Stimulated activated CD4-positive, alpha-beta T cell treated with anti-CD3 and anti-CD28 coated beads, Interleukin-2, amount 100 ng/mL, for 24 hours (primary cell): ENCODE data around the gene DNPH1.

ENCODE experiments used
- DNase-seq, 2 donors: peaks; one replicate each; pipeline ENCODE4 v3.0.0-alpha.2; 2020

The DNPH1 gene

GRCh38 chr6:43207286-43207685 lies 22.0 kb downstream of the DNPH1 start:
- no peak for DNase-seq

DNA sequence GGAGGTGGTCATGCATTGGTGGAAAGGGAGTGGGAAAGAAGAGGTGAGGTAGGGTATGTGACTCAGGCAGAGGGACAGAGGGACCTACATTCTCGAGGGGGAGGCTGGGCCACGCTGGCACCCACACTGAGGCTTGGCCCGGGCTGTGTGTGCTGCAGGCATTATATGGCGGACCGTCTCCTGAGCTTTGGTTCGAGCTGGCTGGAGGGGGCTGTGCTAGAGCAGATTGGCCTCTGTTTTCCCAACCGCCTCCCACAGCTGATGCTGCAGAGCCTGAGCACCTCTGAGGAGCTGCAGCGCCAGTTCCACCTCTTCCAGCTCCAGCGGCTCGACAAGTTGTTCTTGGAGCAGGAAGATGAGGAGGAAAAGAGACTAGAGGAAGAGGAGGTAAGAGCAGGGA lies 23.4 kb downstream of the DNPH1 start:
- no peak for DNase-seq

DNA sequence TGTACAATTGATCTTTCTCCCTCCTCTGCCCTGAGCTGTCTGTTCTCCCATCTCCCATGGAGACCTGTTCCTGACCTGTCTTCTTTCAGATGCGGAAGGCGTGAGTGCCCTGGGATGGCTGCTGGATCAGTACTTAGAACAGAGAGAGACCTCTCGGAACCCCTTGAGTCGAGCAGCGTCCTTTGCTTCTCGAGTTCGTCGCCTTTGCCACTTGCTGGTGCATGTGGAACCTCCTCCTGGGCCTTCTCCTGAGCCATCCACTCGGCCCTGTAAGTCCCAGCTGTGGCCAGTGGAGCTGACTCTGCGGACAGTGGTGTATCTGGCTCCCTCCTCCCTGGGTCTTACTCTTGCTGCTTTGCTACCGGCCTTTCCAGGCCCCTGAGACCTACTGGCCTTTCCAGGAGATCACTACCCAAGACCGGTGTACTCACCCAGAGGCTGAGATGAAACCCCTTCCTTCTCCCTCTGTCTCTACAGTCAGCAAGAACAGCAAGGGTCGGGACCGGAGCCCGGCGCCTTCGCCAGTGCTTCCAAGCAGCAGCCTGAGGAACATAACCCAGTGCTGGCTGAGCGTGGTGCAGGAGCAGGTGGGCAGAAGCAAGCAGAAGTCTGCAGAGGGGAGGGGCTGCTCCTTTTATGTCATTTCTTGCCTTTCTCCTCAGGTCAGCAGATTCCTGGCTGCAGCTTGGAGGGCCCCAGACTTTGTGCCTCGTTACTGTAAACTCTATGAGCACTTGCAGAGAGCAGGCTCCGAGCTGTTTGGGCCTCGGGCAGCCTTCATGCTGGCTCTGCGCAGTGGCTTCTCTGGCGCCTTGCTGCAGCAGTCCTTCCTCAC lies 24.8 kb downstream of the DNPH1 start:
- DNase-seq: no peak

DNA sequence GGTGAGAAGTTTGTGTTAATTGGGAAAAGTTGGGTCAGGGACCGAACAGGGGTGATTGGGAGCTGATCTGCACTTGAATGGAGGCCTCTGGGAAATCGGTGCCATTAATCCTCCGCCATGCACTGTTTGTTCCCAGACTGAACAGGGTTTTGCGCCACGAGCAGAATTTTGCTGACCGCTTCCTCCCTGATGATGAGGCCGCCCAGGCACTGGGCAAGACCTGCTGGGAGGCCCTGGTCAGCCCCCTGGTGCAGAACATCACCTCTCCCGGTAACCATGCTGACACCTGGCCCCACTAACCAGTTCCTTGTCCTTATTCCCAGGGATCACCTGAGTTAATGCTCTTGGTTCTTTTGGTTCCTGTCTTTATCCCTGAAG lies 25.6 kb downstream of the DNPH1 start:
- no peak for DNase-seq

DNA sequence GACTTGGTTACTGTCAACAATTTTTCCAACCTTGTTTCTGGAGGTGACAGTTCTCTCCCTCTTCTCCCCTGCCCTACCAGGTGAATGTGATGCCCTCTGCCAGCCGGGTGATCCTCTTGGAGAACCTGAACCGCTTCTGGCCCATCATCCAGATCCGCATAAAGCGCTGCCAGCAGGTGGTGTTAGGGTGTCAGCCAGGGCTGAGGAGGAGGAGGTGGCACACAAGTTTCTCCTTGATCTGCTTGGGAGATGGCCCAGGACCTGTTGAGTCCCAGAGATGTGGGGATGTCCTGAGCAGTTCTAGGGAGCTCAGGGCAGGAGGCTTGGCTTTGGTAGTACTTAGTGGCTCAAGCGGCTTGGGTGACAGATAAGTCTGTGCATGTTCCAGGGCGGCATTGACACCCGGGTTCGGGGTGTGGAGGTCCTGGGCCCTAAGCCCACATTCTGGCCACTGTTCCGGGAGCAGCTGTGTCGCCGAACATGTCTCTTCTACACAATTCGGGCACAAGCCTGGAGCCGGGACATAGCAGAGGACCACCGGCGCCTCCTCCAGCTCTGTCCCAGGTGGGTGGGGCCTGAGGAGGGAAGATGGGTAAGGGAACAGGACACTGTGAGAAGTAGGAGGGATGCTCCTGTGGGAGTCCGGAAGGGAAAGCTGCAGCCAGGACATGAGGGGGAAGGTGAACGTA lies 26.1 kb downstream of the DNPH1 start:
- no peak for DNase-seq

DNA sequence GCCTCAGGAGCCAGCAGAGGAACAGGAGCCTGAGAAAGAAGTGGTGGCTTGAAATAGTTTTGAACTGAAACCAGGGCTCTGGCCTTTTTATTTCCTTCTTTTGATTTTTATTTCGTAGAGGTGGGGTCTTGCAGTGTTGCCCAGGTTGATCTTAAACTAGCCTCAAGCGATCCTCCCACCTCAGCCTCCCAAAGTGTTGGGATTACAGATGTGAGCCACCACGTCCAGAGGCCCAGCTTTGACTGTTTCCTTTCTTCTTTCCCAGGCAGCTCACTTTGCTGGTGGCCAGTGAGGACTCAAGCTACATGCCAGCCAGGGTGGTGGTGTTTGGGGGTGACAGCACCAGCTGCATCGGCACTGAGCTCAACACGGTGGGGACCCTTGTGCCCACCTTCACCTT lies 26.8 kb downstream of the DNPH1 start:
- no peak for DNase-seq

DNA sequence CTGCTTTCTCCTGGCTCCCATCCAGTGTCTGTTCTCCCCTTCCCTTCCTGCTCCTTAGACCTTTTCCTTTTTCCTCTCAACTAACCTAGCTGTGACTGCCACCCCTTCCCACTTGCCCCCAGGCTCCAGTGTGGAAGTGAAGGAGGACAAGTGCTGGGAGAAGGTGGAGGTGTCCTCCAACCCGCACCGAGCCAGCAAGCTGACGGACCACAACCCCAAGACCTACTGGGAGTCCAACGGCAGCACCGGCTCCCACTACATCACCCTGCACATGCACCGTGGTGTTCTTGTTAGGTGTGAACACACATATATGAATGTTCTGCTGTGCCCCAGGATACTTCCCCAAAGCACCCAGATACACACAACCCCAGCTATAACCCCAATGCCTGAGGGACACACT lies 28.7 kb downstream of the DNPH1 start:
- no peak for DNase-seq

DNA sequence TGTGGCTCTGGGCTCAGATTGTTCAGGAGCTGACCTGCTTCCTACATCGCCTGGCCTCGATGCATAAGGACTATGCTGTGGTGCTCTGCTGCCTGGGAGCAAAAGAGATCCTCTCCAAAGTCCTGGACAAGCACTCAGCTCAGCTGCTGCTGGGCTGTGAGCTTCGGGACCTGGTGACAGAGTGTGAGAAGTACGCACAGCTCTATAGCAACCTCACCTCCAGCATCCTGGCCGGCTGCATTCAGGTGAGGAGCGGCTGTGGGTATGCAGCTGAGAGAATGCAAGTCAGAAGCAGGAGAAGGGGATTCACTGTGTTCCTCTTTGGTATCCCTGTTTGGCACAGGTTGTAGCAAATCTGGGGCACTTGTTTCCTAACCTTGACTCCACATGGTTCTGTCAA lies 29.4 kb downstream of the DNPH1 start:
- DNase-seq: no peak

- DNase-seq: no peak
Observed at GRCh38 chr6:43196337-43196736, 32.9 kb downstream of the DNPH1 start.

- DNase-seq: no peak
Observed at GRCh38 chr6:43193929-43194328, 35.4 kb downstream of the DNPH1 start.

- DNase-seq: no peak
Observed at GRCh38 chr6:43192911-43193310, 36.4 kb downstream of the DNPH1 start.

DNA sequence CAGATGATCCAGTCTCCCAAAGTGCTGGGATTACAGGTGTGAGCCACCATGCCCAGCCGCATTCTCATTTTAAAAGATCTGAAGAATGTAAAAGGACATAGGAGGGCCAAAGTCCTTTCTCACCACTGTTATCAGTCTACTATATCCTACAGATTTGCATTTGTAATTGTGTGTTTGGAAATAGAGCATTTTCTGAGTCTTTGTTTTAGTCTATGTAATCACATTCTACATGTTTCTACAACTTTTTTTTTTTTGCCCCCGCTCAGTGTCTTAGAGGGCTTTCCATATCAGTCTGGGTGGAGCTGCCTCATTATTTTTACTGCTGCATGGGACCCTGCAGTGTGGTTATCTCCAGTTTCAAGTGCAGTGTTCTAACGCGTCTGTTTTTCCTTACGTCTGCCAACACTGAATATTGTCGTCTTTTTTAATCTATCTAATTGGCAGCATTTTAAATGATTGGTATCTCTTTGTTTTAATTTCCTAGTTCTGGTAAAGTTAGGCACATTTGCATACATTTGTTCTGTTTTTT lies 39.4 kb downstream of the DNPH1 start:
- DNase-seq: no peak

DNA sequence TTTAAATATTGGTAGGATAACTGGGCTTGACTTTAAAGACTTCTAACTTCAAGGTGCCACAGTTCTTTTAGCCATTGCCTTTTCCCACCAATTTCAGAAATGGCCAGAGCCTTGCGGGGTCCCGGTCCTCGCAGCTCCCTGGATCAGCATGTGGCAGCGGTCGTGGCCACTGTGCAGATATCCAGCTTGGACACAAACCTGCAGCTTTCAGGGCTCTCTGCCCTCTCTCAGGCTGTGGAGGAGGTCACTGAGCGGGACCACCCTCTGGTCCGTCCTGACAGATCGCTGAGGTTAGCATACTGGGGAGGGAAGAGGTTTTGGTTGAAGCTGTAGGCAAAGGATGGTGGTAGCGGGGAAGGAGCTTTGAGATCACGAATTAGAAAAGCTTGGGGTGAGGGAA lies 40.9 kb downstream of the DNPH1 start:
- no peak for DNase-seq

DNA sequence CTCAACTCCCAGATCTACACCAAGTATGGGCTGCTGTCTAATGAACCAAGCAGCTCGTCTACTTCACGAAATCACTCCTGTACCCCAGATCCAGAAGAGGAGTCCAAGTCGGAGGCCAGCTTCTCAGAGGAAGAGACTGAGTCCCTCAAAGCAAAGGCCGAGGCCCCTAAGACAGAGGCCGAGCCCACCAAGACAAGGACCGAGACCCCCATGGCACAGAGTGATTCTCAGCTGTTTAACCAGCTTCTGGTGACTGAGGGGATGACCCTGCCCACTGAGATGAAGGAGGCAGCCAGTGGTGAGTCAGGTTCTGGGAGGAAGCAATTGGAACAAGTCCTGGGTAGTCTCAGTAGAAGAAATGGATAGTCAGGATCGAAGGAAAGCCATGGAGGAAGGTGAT lies 41.5 kb downstream of the DNPH1 start:
- DNase-seq: no peak

- no peak for DNase-seq
Observed at GRCh38 chr6:43186706-43187105, 42.6 kb downstream of the DNPH1 start.

DNA sequence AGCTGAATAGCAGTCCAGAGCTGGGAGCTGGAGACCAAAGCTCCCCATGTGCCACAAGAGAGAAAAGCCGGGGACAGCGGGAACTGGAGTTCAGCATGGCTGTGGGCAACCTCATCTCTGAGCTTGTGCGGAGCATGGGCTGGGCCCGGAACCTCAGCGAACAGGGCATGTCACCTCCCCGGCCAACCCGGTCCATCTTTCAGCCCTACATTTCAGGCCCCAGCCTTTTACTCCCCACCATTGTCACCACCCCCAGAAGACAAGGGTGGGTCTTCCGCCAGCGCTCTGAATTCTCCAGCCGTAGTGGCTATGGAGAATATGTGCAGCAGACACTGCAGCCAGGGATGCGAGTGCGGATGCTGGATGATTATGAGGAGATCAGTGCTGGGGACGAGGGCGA lies 43.3 kb downstream of the DNPH1 start:
- DNase-seq: no peak

- DNase-seq: no peak
Observed at GRCh38 chr6:43185391-43185985, 43.8 kb downstream of the DNPH1 start.

DNA sequence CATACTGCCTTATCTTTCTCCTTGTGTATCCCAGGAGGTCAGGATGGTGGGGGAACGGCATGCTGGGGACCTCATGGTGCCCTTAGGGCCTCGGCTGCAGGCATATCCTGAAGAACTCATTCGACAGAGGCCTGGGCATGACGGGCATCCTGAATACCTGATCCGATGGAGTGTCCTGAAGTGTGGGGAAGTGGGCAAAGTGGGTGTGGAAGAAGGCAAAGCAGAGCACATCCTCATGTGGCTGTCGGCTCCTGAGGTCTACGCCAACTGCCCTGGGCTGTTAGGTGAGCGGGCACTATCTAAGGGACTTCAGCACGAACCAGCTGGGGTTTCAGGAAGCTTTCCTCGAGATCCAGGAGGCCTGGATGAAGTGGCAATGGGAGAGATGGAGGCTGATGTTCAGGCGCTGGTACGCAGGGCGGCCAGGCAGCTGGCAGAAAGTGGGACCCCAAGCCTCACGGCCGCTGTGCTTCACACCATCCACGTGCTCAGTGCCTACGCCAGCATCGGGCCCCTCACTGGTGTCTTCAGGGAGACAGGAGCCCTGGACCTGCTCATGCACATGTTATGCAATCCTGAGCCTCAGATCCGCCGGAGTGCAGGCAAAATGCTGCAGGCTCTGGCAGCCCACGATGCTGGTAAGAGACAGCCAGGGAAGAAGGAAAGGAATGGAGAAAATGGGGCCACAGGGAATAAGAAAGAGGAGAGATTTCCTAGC lies 44.9 kb downstream of the DNPH1 start:
- DNase-seq: no peak

GRCh38 chr6:43183441-43183840 lies 45.8 kb downstream of the DNPH1 start:
- DNase-seq: no peak

GRCh38 chr6:43181942-43182860 lies 47.1 kb downstream of the DNPH1 start, which contains the start of gene CUL9:
CUL9 (plus strand) TSS chr6:43182196; CDS start chr6:43184311, 2,115 bp downstream.
- DNase-seq: peak; percentile 81 to 89

DNA sequence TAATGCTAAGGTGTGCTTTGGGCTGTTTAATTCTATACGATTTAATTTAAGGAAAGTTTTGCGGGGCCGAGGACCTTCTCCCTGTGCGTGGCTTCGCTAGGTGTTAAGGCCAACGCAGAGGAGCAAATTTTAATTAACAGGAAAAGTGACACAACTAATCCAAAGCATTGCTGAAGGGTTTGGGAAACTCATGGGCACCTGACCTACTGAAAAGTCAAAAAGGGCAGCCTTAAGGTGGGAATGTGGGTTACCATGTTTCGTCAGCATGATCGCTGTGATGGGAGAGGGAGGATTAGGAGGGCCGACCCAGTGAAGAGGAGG lies 47.7 kb downstream of the DNPH1 start:
- DNase-seq: no peak

DNA sequence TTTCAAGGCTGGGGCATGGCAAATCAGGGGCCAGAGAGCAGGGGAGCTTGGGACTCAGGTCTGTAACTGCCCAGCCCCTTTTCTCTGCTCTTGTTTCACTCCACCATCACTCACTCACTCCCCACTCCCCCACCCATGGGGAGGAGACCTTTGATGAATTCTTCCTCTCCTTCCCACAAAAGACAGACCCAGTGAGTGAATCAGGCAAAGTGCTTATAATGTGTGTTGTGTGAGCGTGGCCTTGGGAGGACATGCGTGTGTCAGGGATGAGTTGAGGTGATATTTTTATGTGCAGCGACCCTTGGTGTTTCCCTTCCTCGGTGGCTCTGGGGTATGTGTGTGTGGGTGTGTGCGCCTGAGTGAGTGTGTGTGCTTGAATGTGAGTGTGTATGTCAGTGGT lies 48.3 kb downstream of the DNPH1 start:
- no peak for DNase-seq
